Adrenal gland (tissue), 5 donors: ENCODE data around the gene TMCC3.

Experiments
- CTCF ChIP-seq, 6 experiments: fragments of 450-650 bp in 4 of 6; fragments of 200-600 bp in 2 of 6; sonication (generic) in 1 of 6; IDR thresholded peaks; 1 replicate in 5 of 6; 2 replicates in 1 of 6; pipeline versions ENCODE4 v1.5.1 to v1.8.0; 2016 to 2021; ENCODE audit warnings: antibody characterized with exemption in 6 of 6, mild to moderate bottlenecking in 2 of 6, moderate library complexity in 1 of 6
- POLR2A ChIP-seq, 2 donors: fragments of 450-650 bp; IDR thresholded peaks; one replicate each; pipeline ENCODE4 v1.6.1; 2017; ENCODE audit warnings: antibody characterized with exemption in 2 of 2, mild to moderate bottlenecking in 2 of 2, moderate library complexity in 1 of 2
- donor health status: DM: no; HTN: no; CAD: no.

GRCh38 chr12:94663702-94664101 is 13.3 kb upstream of the TMCC3 start:
- TF ChIP-seq CTCF (IDR thresholded peaks at IDR 0.05) (no peak), POLR2A (IDR thresholded peaks at IDR 0.05) (no peak)
